GM12865 (cell line): ENCODE data around the gene ARID5B.

ENCODE experiments used
- DNase-seq: peaks from one replicate; pipeline ENCODE4 v3.0.0; 2010; ENCODE audit warnings: low read depth
- H3K4me3 ChIP-seq: 2 replicates; pipeline ENCODE4 v1.5.1; 2011; ENCODE audit warnings: mild to moderate bottlenecking, low read depth, low read length, control low read depth
- TF ChIP-seq, protein P1 (sequence below): IDR thresholded peaks from 2 replicates; pipeline ENCODE4 v1.5.1; 2011; ENCODE audit warnings: low read length, control low read depth, low read depth, inconsistent platforms; ENCODE audit not compliant: insufficient read depth; ENCODE audit errors: missing control alignments

ARID5B gene

DNA sequence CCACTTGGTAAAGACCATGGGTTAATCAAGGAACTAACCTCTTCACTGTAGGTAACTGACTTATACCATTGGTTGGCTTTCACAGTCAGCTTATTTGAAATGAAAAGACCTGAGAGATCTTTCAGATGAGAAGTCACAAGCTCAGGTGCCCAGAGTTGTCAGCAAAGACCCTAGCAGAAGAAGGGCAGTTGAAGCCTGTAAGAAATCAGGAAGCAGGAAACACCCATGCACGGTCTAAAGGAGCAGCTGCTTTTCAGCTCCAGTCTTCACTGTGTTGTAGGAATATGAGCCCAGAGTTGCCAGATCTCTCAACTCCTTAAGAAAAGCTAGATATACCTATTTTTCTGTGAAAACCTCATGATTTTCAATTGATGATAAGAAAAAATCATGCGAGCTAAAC lies 130.0 kb downstream of the ARID5B start:
- DNase-seq = no peak
- TF ChIP-seq, protein P1, sequence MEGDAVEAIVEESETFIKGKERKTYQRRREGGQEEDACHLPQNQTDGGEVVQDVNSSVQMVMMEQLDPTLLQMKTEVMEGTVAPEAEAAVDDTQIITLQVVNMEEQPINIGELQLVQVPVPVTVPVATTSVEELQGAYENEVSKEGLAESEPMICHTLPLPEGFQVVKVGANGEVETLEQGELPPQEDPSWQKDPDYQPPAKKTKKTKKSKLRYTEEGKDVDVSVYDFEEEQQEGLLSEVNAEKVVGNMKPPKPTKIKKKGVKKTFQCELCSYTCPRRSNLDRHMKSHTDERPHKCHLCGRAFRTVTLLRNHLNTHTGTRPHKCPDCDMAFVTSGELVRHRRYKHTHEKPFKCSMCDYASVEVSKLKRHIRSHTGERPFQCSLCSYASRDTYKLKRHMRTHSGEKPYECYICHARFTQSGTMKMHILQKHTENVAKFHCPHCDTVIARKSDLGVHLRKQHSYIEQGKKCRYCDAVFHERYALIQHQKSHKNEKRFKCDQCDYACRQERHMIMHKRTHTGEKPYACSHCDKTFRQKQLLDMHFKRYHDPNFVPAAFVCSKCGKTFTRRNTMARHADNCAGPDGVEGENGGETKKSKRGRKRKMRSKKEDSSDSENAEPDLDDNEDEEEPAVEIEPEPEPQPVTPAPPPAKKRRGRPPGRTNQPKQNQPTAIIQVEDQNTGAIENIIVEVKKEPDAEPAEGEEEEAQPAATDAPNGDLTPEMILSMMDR = no peak
- no peak overlapping the region for H3K4me3 ChIP-seq

DNA sequence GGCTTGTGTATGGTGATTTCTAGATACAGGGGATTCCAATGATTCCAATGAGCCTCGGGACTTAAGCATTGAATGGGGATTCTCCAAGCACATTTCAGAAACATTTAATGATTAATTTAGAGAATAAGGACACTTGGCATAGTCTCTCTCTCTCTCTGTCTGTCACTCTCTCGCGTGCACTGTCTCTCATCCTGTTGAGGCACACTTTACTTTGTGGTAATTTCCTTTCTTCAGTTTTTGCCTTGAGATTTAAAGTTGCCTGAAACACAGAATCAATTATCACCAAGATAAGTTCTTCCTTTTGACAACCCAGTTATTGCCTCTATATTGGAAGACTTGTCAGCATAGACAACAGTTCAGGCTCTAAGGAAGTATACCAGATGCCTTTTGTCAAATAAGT lies 131.6 kb downstream of the ARID5B start:
- no peak overlapping the region for H3K4me3 ChIP-seq
- TF ChIP-seq, protein P1 = no peak
- no peak for DNase-seq

DNA sequence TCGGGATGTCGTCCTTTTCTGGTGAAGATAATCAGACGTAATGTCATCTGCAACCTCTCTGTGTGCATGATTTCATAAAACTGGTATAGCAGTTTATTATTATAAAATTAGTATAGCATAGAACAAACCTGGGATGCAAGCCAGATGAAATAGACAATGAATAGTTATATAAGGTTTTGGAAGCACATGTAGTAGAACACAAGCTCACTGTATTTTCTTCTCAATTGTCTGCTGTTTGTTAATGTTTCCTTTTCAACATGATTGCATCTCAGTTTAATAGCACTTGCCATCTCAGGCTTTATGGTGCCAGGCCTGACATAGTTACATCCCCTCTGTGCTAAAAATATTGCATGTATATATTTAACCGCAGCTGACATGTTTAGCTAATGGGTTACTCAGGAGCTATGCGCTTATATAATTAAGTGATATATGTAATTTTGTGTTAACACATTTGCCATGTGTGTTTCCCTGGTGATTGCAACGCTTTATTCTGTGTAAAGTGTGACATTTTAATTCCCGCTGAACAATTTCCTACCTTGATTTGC lies 132.7 kb downstream of the ARID5B start:
- no peak for DNase-seq
- no peak overlapping the region for H3K4me3 ChIP-seq
- TF ChIP-seq, protein P1 = no peak

DNA sequence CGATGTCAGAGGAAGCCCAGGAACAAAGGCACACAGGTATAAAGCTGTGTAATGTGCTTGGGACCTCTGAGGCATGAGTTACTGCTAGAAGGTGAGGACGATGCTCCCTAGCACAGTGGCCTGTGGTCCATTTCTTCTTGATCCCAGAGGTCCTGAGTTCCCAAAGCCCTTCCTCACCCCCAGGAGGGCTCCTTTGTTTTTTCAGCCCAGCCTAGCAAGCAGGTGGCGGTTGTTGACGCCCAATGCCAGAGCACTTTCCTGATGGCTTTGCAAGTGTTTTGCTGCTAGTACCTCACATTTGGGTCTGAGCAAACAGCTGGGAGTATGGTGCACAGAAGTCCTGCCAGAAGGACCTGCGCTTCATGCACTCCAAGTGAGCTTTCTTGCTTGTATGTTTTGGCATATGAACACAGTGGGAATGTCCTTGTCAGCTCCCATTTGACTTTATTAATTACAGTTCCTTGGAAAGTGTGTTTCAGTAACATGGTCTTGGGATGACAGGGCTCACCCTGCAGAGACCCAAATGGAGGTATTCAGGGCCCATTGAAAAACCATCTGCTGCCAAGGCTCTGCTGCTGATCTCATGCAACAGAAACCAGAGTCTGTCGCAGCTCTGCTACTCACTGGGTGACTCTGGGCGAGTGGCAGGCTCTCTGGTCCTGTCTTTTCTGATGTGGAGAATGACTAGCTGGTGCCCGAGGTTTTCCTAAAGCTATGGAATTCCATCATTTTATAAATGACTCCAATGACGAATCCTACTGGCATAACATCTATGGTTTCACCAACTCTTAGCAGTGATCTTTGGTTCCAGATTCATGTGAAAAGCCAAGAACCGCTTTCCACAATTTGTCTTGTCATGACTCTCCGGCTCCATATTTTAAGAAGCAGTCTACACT lies 134.9 kb downstream of the ARID5B start:
- no peak for DNase-seq
- H3K4me3 ChIP-seq = no peak overlapping the region
- TF ChIP-seq, protein P1 = no peak

DNA sequence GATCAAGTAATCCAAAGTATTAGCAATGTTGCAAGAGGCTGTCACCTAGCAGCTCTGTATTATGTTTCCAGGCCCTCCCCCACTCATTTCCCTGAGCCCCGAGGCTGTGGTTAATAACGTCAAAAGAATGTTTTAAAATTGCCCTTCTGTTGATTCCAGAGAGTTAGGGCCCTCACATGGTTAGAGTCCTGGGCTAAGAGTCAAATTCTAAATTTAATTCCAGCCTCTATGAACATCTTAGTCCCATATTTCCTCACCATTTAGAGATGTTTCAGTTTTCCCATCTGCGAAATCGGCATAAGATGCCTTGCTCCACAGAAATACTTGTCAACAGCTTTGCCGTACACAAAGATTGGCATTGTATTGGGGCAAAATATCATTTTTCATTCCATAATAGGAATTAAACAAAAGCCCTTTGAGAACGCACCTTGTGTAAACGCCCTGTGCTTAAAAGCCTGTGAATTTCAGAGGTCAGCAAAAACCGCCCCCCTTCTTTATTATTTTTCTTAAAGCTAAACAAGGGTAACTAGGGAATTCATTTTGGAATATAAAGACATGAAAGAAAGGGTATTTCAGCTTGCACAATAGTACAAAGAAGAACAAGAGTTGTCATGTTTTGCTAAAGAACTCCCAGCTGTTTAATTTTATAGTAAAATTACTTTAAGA lies 135.8 kb downstream of the ARID5B start:
- no peak overlapping the region for H3K4me3 ChIP-seq
- TF ChIP-seq, protein P1 = no peak
- no peak for DNase-seq

DNA sequence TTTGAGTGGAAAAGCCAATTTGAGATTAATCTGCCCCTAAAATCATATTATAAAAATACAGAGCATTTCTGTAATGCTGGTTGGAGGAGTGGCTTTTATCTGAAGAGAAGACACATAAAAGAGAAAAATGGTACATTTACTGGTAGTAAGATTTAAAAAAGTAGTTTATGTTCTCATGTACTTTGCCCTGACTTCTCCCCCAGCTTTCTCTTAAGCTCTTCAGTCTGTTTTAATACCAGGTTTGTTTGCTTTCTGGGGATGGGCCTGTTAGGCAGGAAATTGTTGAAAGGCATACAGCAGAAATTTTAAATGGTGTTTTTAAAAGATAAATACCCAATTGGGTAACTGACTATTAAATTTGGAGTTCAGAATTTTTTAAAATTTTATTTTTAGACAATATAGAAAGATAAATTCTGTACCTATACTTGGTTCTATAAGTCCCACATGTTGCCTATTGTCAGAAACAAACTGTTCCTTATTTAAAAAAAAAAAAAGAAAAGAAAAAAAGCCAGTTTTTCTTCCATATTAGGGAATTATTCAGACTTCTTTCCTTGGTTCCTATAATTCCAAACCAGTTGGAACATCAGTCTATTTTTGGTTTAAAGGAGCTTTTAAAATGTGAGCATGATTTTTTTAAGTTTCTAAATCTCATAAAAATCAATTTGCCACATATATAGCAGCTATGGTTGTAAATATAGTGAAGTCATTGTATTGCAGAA lies 136.6 kb downstream of the ARID5B start:
- no peak overlapping the region for H3K4me3 ChIP-seq

More for the DNA sequence above, 136.6 kb downstream of the ARID5B start:
- TF ChIP-seq, protein P1 = no peak
- DNase-seq = no peak
